Heart left ventricle (tissue), 16 donors: Measurements from ENCODE around the gene FCMR. TPM values are rescaled to one million over a fixed set of nuclear protein-coding genes. Genes with fewer than 3 reads are reported as not detected.
"Not testable (repeated sequence)": the region's sequence is repeated elsewhere in the genome, so short reads cannot be mapped to it uniquely, and the experiment has no call there.

Experiments
- ATAC-seq, 4 donors: fragments of 200-7000 bp; cut with Tn5 transposase; one replicate each; pipeline ENCODE4 v1.9.1; 2020 to 2022; ENCODE audit warnings: moderate library complexity in 4 of 4, mild to moderate bottlenecking in 3 of 4, moderate number of reproducible peaks in 1 of 4
- DNase-seq, 5 donors: peaks; one replicate each; pipeline ENCODE4 v3.0.0-alpha.2; 2020
- H3K27ac ChIP-seq, 12 donors: fragments of 200-600 bp; sonication (generic) in 4 of 12; one replicate each; pipeline versions ENCODE4 v1.5.0 to v1.8.0; 2016 to 2022; ENCODE audit warnings: mild to moderate bottlenecking in 2 of 12
- H3K27me3 ChIP-seq, 9 donors: fragments of 200-600 bp; sonication (generic) in 2 of 9; one replicate each; pipeline versions ENCODE4 v1.5.1 to v1.8.0; 2016 to 2022; ENCODE audit warnings: mild to moderate bottlenecking in 3 of 9
- H3K36me3 ChIP-seq, 9 donors: fragments of 200-600 bp; sonication (generic) in 2 of 9; one replicate each; pipeline versions ENCODE4 v1.5.0 to v1.8.0; 2018 to 2022; ENCODE audit warnings: mild to moderate bottlenecking in 2 of 9
- H3K4me1 ChIP-seq, 12 donors: fragments of 200-600 bp; sonication (generic) in 4 of 12; one replicate each; pipeline versions ENCODE4 v1.5.0 to v1.8.0; 2016 to 2022; ENCODE audit warnings: mild to moderate bottlenecking in 3 of 12
- H3K4me3 ChIP-seq, 12 donors: fragments of 200-600 bp; sonication (generic) in 4 of 12; one replicate each; pipeline versions ENCODE4 v1.5.0 to v1.8.0; 2017 to 2022; ENCODE audit warnings: mild to moderate bottlenecking in 9 of 12, moderate library complexity in 4 of 12
- H3K9me3 ChIP-seq, 12 donors: fragments of 200-600 bp; sonication (generic) in 4 of 12; one replicate each; pipeline versions ENCODE4 v1.5.0 to v1.8.0; 2016 to 2022; ENCODE audit warnings: mild to moderate bottlenecking in 1 of 12
- CTCF ChIP-seq, 12 donors: fragments of 200-600 bp; sonication (generic) in 4 of 12; IDR thresholded peaks; one replicate each; pipeline versions ENCODE4 v1.5.0 to v1.8.0; 2018 to 2022; ENCODE audit warnings: antibody characterized with exemption in 12 of 12, mild to moderate bottlenecking in 5 of 12
- POLR2A ChIP-seq, 2 donors: fragments of 450-650 bp; IDR thresholded peaks; one replicate each; pipeline ENCODE4 v1.6.1; 2017; ENCODE audit warnings: antibody characterized with exemption in 2 of 2, mild to moderate bottlenecking in 2 of 2, moderate library complexity in 2 of 2
- WGBS, 4 donors: extraction: QIAGEN DNeasy Blood & Tissue Kit in 2 of 4; methylation state at CpG; one replicate each; pipeline versions ENCODE4 v1.1.5 to v1.1.7; 2013 to 2018; 5-methylcytosine and 5-hydroxymethylcytosine counted together
- intact Hi-C, 10 donors: fragments of 100-400 bp; cut with DNase I; formaldehyde crosslinking; loops; one replicate each; pipeline versions ENCODE4 v1.11.1 to v1.14.2; 2022
- polyA plus RNA-seq, 2 donors: library from polyadenylated mRNA; stranded (reverse); fragments of 200-250 nt; gene quantifications; one replicate each; pipeline ENCODE4 v1.2.3, GENCODE V29; 2013
- total RNA-seq, 9 donors: library from RNA; depleted of rRNA in 2 of 9; stranded (reverse); fragments of >200 nt in 2 of 9; fragmentation: NEBNext Ultra II Directional in 3 of 9; extraction: Animal tissue kit (Norgen Biotek cat#: 25700) in 3 of 9; gene quantifications; one replicate each; pipeline versions ENCODE4 v1.1.0 to v1.2.4, GENCODE V29; 2016 to 2023
- donor health status: ischemic (EF 13 %, LVEDD 7.1; RV severe dilation, severe dysfunction).
- donor health status: healthy with polysubstance abuse.
- donor health status: DM: no; HTN: yes; CAD: no.
- donor health status: DM: no; HTN: no; CAD: no.
- donor health status: ischemic (EF 25% LVEDD 6.9; RV normal size, moderate dysfunction).
- donor health status: ischemic (EF 25% LVEDD 5.7; RV mildly dilated, moderate dysfunction).
- donor health status: healthy.
- donor health status: DM: yes; HTN: yes; CAD: no.
- donor health status: ischemic (EF 35%, LVEDD 5.7; RV mildly dilated, moderate dysfunction).
- donor health status: nonischemic (EF 11% LVEDD 7.7; RV severe dilation, severe dysfunction).
- donor health status: DM: yes; HTN: yes; CAD: no.
- donor health status: PGD.
- donor health status: ischemic (EF 29% LVEDD 5.4; RV normal size, mild dysfunction).
- donor health status: nonischemic (EF 23%, LVEDD 6.1; RV moderate dilation, normal function).

Gene FCMR
- total and polyA plus RNA-seq, 11 donors = 0.99 to 16.3 (median 3.2) TPM

- DNase-seq (no peak), ATAC-seq (no peak)
- intact Hi-C loops = no loop called here
- H3K4me3 ChIP-seq = no peak overlapping the region
- H3K4me1 ChIP-seq = peaks cover 0 to 25% (median 0%) of the 10 kb centered on the region in 12 donors
- H3K27ac ChIP-seq = no peak overlapping the region
- H3K27me3 ChIP-seq = no peaks in the 10 kb centered on the region
- H3K9me3 ChIP-seq = no peaks in the 10 kb centered on the region
- WGBS, 4 donors = 85 to 92% (median 91%) methylated on average over 6 of the region's 6 CpGs
- TF ChIP-seq POLR2A (IDR thresholded peaks at IDR 0.05) (no peak), CTCF (IDR thresholded peaks at IDR 0.05) (no peak)
- no peaks in the 10 kb centered on the region for H3K36me3 ChIP-seq
These were observed 7.8 kb upstream of the FCMR start for GRCh38 chr1:206929524-206929923.

GRCh38 chr1:206926286-206926685 is 4.5 kb upstream of the FCMR start:
- intact Hi-C loops = no loop called here
- Histone ChIP-seq H3K4me3 (no peak overlapping the region), H3K36me3 (no peaks in the 10 kb centered on the region), H3K27ac (no peak overlapping the region), H3K27me3 (no peaks in the 10 kb centered on the region), H3K4me1 (peaks cover 0 to 51% (median 1%) of the 10 kb centered on the region in 12 donors), H3K9me3 (no peaks in the 10 kb centered on the region)
- ATAC-seq (peak in 2 of 4 donors; percentile 21 to 40), DNase-seq (no peak)
- WGBS, 4 donors = 71 to 77% (median 72%) methylated on average over 2 of the region's 2 CpGs
- no peak for TF ChIP-seq CTCF (IDR thresholded peaks at IDR 0.05)
- no peak for TF ChIP-seq POLR2A (IDR thresholded peaks at IDR 0.05)

GRCh38 chr1:206925106-206925736 is 3.5 kb upstream of the FCMR start:
- no peaks in the 10 kb centered on the region for H3K9me3 ChIP-seq
- peak overlapping the region in 1 of 12 donors; percentile 77 for H3K27ac ChIP-seq
- intact Hi-C loops = no loop called here
- H3K27me3 ChIP-seq = no peaks in the 10 kb centered on the region
- DNase-seq (peak in 1 of 5 donors; percentile 45), ATAC-seq (peak; percentile 26 to 61 (median 38))
- WGBS, 4 donors = 79 to 83% (median 81%) methylated on average over 11 of the region's 11 CpGs
- H3K36me3 ChIP-seq = no peaks in the 10 kb centered on the region
- H3K4me3 ChIP-seq = no peak overlapping the region
- peaks cover 0 to 53% (median 1%) of the 10 kb centered on the region in 12 donors for H3K4me1 ChIP-seq
- TF ChIP-seq CTCF (IDR thresholded peaks at IDR 0.05) (peak in 3 of 12 donors; percentile 7 to 13 (median 10)), POLR2A (IDR thresholded peaks at IDR 0.05) (no peak)

- no peaks in the 10 kb centered on the region for H3K27me3 ChIP-seq
- WGBS, 4 donors = 78 to 86% (median 81%) methylated on average over 8 of the region's 8 CpGs
- peaks cover 0 to 47% (median 1%) of the 10 kb centered on the region in 12 donors for H3K4me1 ChIP-seq
- intact Hi-C loops = no loop called here
- no peak overlapping the region for H3K4me3 ChIP-seq
- DNase-seq (no peak), ATAC-seq (no peak)
- TF ChIP-seq POLR2A (IDR thresholded peaks at IDR 0.05) = no peak
- TF ChIP-seq CTCF (IDR thresholded peaks at IDR 0.05) = no peak
- no peaks in the 10 kb centered on the region for H3K9me3 ChIP-seq
- peak overlapping the region in 1 of 12 donors; percentile 77 for H3K27ac ChIP-seq
- no peaks in the 10 kb centered on the region for H3K36me3 ChIP-seq
These were observed 2.9 kb upstream of the FCMR start for GRCh38 chr1:206924592-206925105.

GRCh38 chr1:206923961-206924557 is 2.3 kb upstream of the FCMR start:
- WGBS, 4 donors = 84 to 99% (median 91%) methylated on average over 4 of the region's 4 CpGs
- H3K27ac ChIP-seq, intact Hi-C loops, DNase-seq, H3K9me3 ChIP-seq, H3K4me3 ChIP-seq, H3K27me3 ChIP-seq, H3K36me3 ChIP-seq: not testable (repeated sequence)
- ATAC-seq = peak in 1 of 4 donors; percentile 57
- peaks cover 0 to 46% (median 1%) of the 10 kb centered on the region in 12 donors for H3K4me1 ChIP-seq
